ENCODE data around the gene ATF6.
A peak's percentile ranks its signal among the peaks of the same experiment; 100 is the strongest.

ATF6 gene

GRCh38 chr1:161839591-161839990 is 73.5 kb downstream of the ATF6 start:
- Histone ChIP-seq H3K9ac (no peak overlapping the region), H3K79me2 (ENCODE audit: insufficient read depth, low read depth) (no peaks in the 10 kb centered on the region), H3K27ac (no peak overlapping the region), H2AFZ (ENCODE audit: low read depth) (no peak overlapping the region), H4K20me1 (ENCODE audit: insufficient read depth) (no peaks in the 10 kb centered on the region), H3K4me3 (IDR thresholded peaks at IDR 0.05; ENCODE audit: insufficient read depth, low read depth, low read length) (no peak overlapping the region), H3K36me3 (ENCODE audit: insufficient read depth) (no peaks in the 10 kb centered on the region), H3K27me3 (ENCODE audit: insufficient read depth, low read depth) (no peaks in the 10 kb centered on the region), H3K4me2 (peak overlapping the region; percentile 32; the same call in 1 of the 2 replicates), H3K4me1 (ENCODE audit: low read depth, poor library complexity, severe bottlenecking) (peaks cover 65% of the 10 kb centered on the region)
- TF ChIP-seq CTCF (conservative IDR thresholded peaks at IDR 0.05; ENCODE audit: low read depth, low read length), result no peak

- Histone ChIP-seq H3K4me2 (peak overlapping the region; percentile 32; the same call in 1 of the 2 replicates), H3K27me3 (ENCODE audit: insufficient read depth, low read depth) (no peaks in the 10 kb centered on the region), H3K36me3 (ENCODE audit: insufficient read depth) (no peaks in the 10 kb centered on the region), H3K9ac (no peak overlapping the region), H3K4me1 (ENCODE audit: low read depth, poor library complexity, severe bottlenecking) (peaks cover 59% of the 10 kb centered on the region), H2AFZ (ENCODE audit: low read depth) (no peak overlapping the region), H3K79me2 (ENCODE audit: insufficient read depth, low read depth) (no peaks in the 10 kb centered on the region), H4K20me1 (ENCODE audit: insufficient read depth) (no peaks in the 10 kb centered on the region), H3K4me3 (IDR thresholded peaks at IDR 0.05; ENCODE audit: insufficient read depth, low read depth, low read length) (no peak overlapping the region), H3K27ac (0 out of 2 replicates have a peak overlapping the region, but pooled peaks have one; percentile 5)
- TF ChIP-seq CTCF (conservative IDR thresholded peaks at IDR 0.05; ENCODE audit: low read depth, low read length), result no peak
Observed at GRCh38 chr1:161840363-161840762, 74.2 kb downstream of the ATF6 start.

- peaks cover 31% of the 10 kb centered on the region for H3K4me1 ChIP-seq (ENCODE audit: low read depth, poor library complexity, severe bottlenecking)
- no peaks in the 10 kb centered on the region for H3K79me2 ChIP-seq (ENCODE audit: insufficient read depth, low read depth)
- no peak overlapping the region for H3K27ac ChIP-seq
- no peak overlapping the region for H3K9ac ChIP-seq
- H2AFZ ChIP-seq (ENCODE audit: low read depth), result no peak overlapping the region
- H3K4me2 ChIP-seq, result no peak overlapping the region
- no peaks in the 10 kb centered on the region for H4K20me1 ChIP-seq (ENCODE audit: insufficient read depth)
- 0 out of 2 replicates have a peak, but pooled peaks cover 5% of the 10 kb centered on the region for H3K36me3 ChIP-seq (ENCODE audit: insufficient read depth)
- no peak overlapping the region for H3K4me3 ChIP-seq (IDR thresholded peaks at IDR 0.05; ENCODE audit: insufficient read depth, low read depth, low read length)
- no peak for TF ChIP-seq CTCF (conservative IDR thresholded peaks at IDR 0.05; ENCODE audit: low read depth, low read length)
- H3K27me3 ChIP-seq (ENCODE audit: insufficient read depth, low read depth), result no peaks in the 10 kb centered on the region
Observed at GRCh38 chr1:161843156-161843555, 77.0 kb downstream of the ATF6 start.

GRCh38 chr1:161844696-161845095 is 78.6 kb downstream of the ATF6 start:
- no peaks in the 10 kb centered on the region for H3K79me2 ChIP-seq (ENCODE audit: insufficient read depth, low read depth)
- no peaks in the 10 kb centered on the region for H4K20me1 ChIP-seq (ENCODE audit: insufficient read depth)
- H3K4me3 ChIP-seq (IDR thresholded peaks at IDR 0.05; ENCODE audit: insufficient read depth, low read depth, low read length), result no peak overlapping the region
- peaks cover 22% of the 10 kb centered on the region for H3K4me1 ChIP-seq (ENCODE audit: low read depth, poor library complexity, severe bottlenecking)
- H3K27ac ChIP-seq, result no peak overlapping the region
- H3K27me3 ChIP-seq (ENCODE audit: insufficient read depth, low read depth), result no peaks in the 10 kb centered on the region
- no peak overlapping the region for H3K4me2 ChIP-seq
- H2AFZ ChIP-seq (ENCODE audit: low read depth), result no peak overlapping the region
- no peak for TF ChIP-seq CTCF (conservative IDR thresholded peaks at IDR 0.05; ENCODE audit: low read depth, low read length)
- 0 out of 2 replicates have a peak, but pooled peaks cover 5% of the 10 kb centered on the region for H3K36me3 ChIP-seq (ENCODE audit: insufficient read depth)
- no peak overlapping the region for H3K9ac ChIP-seq

Data from KMS-11 (cell line).